H9 (cell line): ENCODE results near the gene FUT9. TPM values are rescaled to one million over a fixed set of nuclear protein-coding genes. Genes with fewer than 3 reads are reported as not detected.

Experiments used
- DNase-seq: peaks from one replicate; pipeline ENCODE4 v3.0.0-alpha.2; 2017
- H2AFZ ChIP-seq: one replicate; pipeline ENCODE4 v1.6.1; 2013; ENCODE audit warnings: mild to moderate bottlenecking, low read length, control low read depth, moderate library complexity
- H2AK5ac ChIP-seq: 2 replicates; pipeline ENCODE4 v1.6.1; 2013; ENCODE audit warnings: low read length, control low read depth, mixed read lengths; ENCODE audit not compliant: insufficient read length
- H2BK120ac ChIP-seq: one replicate; pipeline ENCODE4 v1.6.1; 2013; ENCODE audit warnings: low read depth, mild to moderate bottlenecking, low read length, control low read depth, inconsistent platforms; ENCODE audit not compliant: poor library complexity, severe bottlenecking
- H2BK12ac ChIP-seq: 2 replicates; pipeline ENCODE4 v1.6.1; 2013; ENCODE audit warnings: low read length, control low read depth, mixed read lengths, low read depth; ENCODE audit not compliant: insufficient read length
- H2BK15ac ChIP-seq: 2 replicates; pipeline ENCODE4 v1.6.1; 2013; ENCODE audit warnings: low read depth, low read length, control low read depth
- H2BK20ac ChIP-seq: one replicate; pipeline ENCODE4 v1.6.1; 2013; ENCODE audit warnings: low read depth, mild to moderate bottlenecking, low read length, control low read depth, inconsistent platforms; ENCODE audit not compliant: poor library complexity, severe bottlenecking
- H2BK5ac ChIP-seq: 2 replicates; pipeline ENCODE4 v1.6.1; 2013; ENCODE audit warnings: low read length, control low read depth, mixed read lengths; ENCODE audit not compliant: insufficient read length
- H3K14ac ChIP-seq: 2 replicates; pipeline ENCODE4 v1.6.1; 2013; ENCODE audit warnings: low read length, control low read depth; ENCODE audit not compliant: insufficient read depth
- H3K18ac ChIP-seq: 2 replicates; pipeline ENCODE4 v1.6.1; 2013; ENCODE audit warnings: low read depth, mild to moderate bottlenecking, mixed read lengths, low read length, control low read depth; ENCODE audit not compliant: insufficient read length
- H3K23ac ChIP-seq: 2 replicates; pipeline ENCODE4 v1.6.1; 2013; ENCODE audit warnings: low read length, control low read depth, mixed read lengths, low read depth; ENCODE audit not compliant: insufficient read length
- H3K23me2 ChIP-seq: 2 replicates; pipeline ENCODE4 v1.6.1; 2013; ENCODE audit warnings: low read depth, mild to moderate bottlenecking, mixed read lengths, low read length, control low read depth; ENCODE audit not compliant: insufficient read length, poor library complexity, severe bottlenecking
- H3K27ac ChIP-seq: 2 replicates; pipeline ENCODE4 v1.5.1; 2013; ENCODE audit warnings: low read length, control low read depth, mixed read lengths, low read depth; ENCODE audit not compliant: insufficient read length
- H3K27me3 ChIP-seq: 2 replicates; pipeline ENCODE4 v1.6.1; 2013; ENCODE audit warnings: low read length, control low read depth, inconsistent platforms; ENCODE audit not compliant: insufficient read depth
- H3K4ac ChIP-seq: 2 replicates; pipeline ENCODE4 v1.6.1; 2013; ENCODE audit warnings: low read depth, mild to moderate bottlenecking, control low read depth, inconsistent platforms, low read length, moderate library complexity
- H3K4me1 ChIP-seq: 2 replicates; pipeline ENCODE4 v1.6.1; 2013; ENCODE audit warnings: low read length, control low read depth, inconsistent platforms; ENCODE audit not compliant: insufficient read depth
- H3K4me2 ChIP-seq: 2 replicates; pipeline ENCODE4 v1.6.1; 2013; ENCODE audit warnings: low read length, control low read depth, mixed read lengths; ENCODE audit not compliant: insufficient read length, insufficient read depth
- H3K56ac ChIP-seq: 2 replicates; pipeline ENCODE4 v1.6.1; 2013; ENCODE audit warnings: low read depth, mild to moderate bottlenecking, mixed read lengths, low read length, control low read depth; ENCODE audit not compliant: insufficient read length
- H3K79me1 ChIP-seq: 2 replicates; pipeline ENCODE4 v1.6.1; 2013; ENCODE audit warnings: low read depth, mild to moderate bottlenecking, moderate library complexity, low read length, control low read depth, inconsistent platforms; ENCODE audit not compliant: insufficient read depth, poor library complexity, severe bottlenecking
- H3K79me2 ChIP-seq: 2 replicates; pipeline ENCODE4 v1.6.1; 2013; ENCODE audit warnings: low read length, control low read depth, inconsistent platforms; ENCODE audit not compliant: insufficient read depth
- H3K9ac ChIP-seq: 2 replicates; pipeline ENCODE4 v1.6.1; 2013; ENCODE audit warnings: low read length, control low read depth, mixed read lengths; ENCODE audit not compliant: insufficient read length; ENCODE audit errors: extremely low read depth
- H3K9me3 ChIP-seq: one replicate; pipeline ENCODE4 v1.6.1; 2013; ENCODE audit warnings: low read depth, low read length, inconsistent platforms; ENCODE audit not compliant: control insufficient read depth
- H3T11ph ChIP-seq: one replicate; pipeline ENCODE4 v1.6.1; 2013; ENCODE audit warnings: mild to moderate bottlenecking, low read length, control low read depth, inconsistent platforms
- H4K20me1 ChIP-seq: one replicate; pipeline ENCODE4 v1.6.1; 2013; ENCODE audit not compliant: control insufficient read depth, insufficient read length, insufficient read depth
- H4K5ac ChIP-seq: 2 replicates; pipeline ENCODE4 v1.6.1; 2013; ENCODE audit warnings: low read depth, mild to moderate bottlenecking, mixed read lengths, low read length, control low read depth; ENCODE audit not compliant: insufficient read length
- H4K8ac ChIP-seq: replicated peaks from 2 replicates; pipeline ENCODE4 v1.6.1; 2013; ENCODE audit warnings: low read length, control low read depth, mixed read lengths, low read depth; ENCODE audit not compliant: insufficient read length
- H4K91ac ChIP-seq: 2 replicates; pipeline ENCODE4 v1.6.1; 2013; ENCODE audit warnings: low read depth, mild to moderate bottlenecking, moderate library complexity, mixed read lengths, low read length, control low read depth; ENCODE audit not compliant: insufficient read length
- H3K27ac Mint-ChIP-seq, 3 experiments: 2 replicates in 2 of 3; 3 replicates in 1 of 3; pipeline ENCODE4 v1.8.0; 2020 to 2021; ENCODE audit warnings: mixed read lengths in 3 of 3, mild to moderate bottlenecking in 1 of 3, moderate library complexity in 1 of 3
- H3K27me3 Mint-ChIP-seq: 2 replicates; pipeline ENCODE4 v1.8.0; 2021; ENCODE audit warnings: low read depth, mild to moderate bottlenecking, moderate library complexity, mixed read lengths
- H3K36me3 Mint-ChIP-seq, 3 experiments: 2 replicates in 2 of 3; 3 replicates in 1 of 3; pipeline ENCODE4 v1.8.0; 2020 to 2021; ENCODE audit warnings: low read depth in 3 of 3, mixed read lengths in 3 of 3; ENCODE audit not compliant: insufficient read depth in 1 of 3
- H3K4me1 Mint-ChIP-seq, 2 experiments: 2 replicates each; pipeline ENCODE4 v1.8.0; 2020; ENCODE audit warnings: mixed read lengths in 2 of 2
- H3K4me3 Mint-ChIP-seq, 2 experiments: 2 replicates in 1 of 2; 3 replicates in 1 of 2; pipeline ENCODE4 v1.8.0; 2020 to 2021; ENCODE audit warnings: mild to moderate bottlenecking in 2 of 2, mixed read lengths in 2 of 2, moderate library complexity in 1 of 2
- H3K9me3 Mint-ChIP-seq, 2 experiments: 2 replicates in 1 of 2; 3 replicates in 1 of 2; pipeline ENCODE4 v1.8.0; 2020; ENCODE audit warnings: mild to moderate bottlenecking in 2 of 2, mixed read lengths in 2 of 2, moderate library complexity in 1 of 2
- WGBS: extraction: QIAGEN DNeasy Blood & Tissue Kit; methylation state at CpG from one replicate; pipeline ENCODE4 v1.1.7; 2013; ENCODE audit warnings: missing lambda C conversion rate, low lambda C conversion rate, mixed read lengths; ENCODE audit not compliant: insufficient read length; ENCODE audit errors: extremely low coverage; 5-methylcytosine and 5-hydroxymethylcytosine counted together
- total RNA-seq: library from RNA; stranded (reverse); gene quantifications from 2 replicates; pipeline ENCODE4 v1.2.1, GENCODE V29; 2021
- TF ChIP-seq, protein P1 (sequence below): fragments of 200-600 bp; sonication (generic); conservative IDR thresholded peaks from 3 replicates; pipeline ENCODE4 v1.8.0; 2021; ENCODE audit warnings: antibody characterized with exemption, mild to moderate bottlenecking

FUT9 gene
- total RNA-seq, 1 experiment from 2014 or later: 1.6 TPM

DNA sequence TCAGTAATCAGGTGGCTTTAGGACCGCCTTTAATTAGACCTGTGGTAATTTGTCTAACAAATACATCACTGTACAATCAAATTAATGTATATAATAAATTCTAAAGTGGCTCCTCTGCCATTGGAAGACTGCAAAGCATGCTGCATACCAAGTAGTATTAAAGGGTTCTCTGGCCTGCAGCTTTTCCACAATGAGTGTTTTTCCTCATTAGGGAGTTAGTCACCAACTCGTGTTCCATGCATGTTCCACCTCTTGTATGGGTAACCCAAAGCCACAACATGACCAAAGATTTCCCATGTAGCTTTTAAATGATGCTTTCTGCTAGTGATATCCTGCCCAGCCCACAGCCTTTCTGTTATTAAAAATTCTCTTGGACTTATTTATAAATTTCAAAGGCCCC is 218.7 kb downstream of the FUT9 start:
- Histone ChIP-seq H3K4me2 (no peak overlapping the region), H2BK12ac (no peak overlapping the region), H4K20me1 (no peaks in the 10 kb centered on the region), H3K23ac (no peak overlapping the region), H3K79me1 (no peaks in the 10 kb centered on the region), H3K27me3 (no peaks in the 10 kb centered on the region), H3K14ac (no peak overlapping the region), H3K9ac (no peak overlapping the region), H3K23me2 (no peaks in the 10 kb centered on the region), H3K9me3 (no peaks in the 10 kb centered on the region), H4K8ac (no peak overlapping the region), H2BK20ac (no peak overlapping the region), H4K5ac (no peak overlapping the region), H3K4me1 (peaks cover 3% of the 10 kb centered on the region; the same call in 1 of the 2 replicates), H3K4ac (no peak overlapping the region), H2AFZ (no peak overlapping the region), H2BK120ac (no peak overlapping the region), H3T11ph (no peak overlapping the region), H3K79me2 (no peaks in the 10 kb centered on the region), H3K27ac (no peak overlapping the region), H2BK5ac (no peak overlapping the region), H2BK15ac (no peak overlapping the region), H2AK5ac (no peak overlapping the region), H4K91ac (no peak overlapping the region), H3K56ac (no peak overlapping the region), H3K18ac (no peak overlapping the region)
- DNase-seq: no peak
- no peaks in the 10 kb centered on the region for H3K27me3 Mint-ChIP-seq
- no peak overlapping the region for H3K4me3 Mint-ChIP-seq
- H3K9me3 Mint-ChIP-seq: no peaks in the 10 kb centered on the region
- H3K36me3 Mint-ChIP-seq: no peaks in the 10 kb centered on the region
- H3K4me1 Mint-ChIP-seq: peaks cover 14 to 19% of the 10 kb centered on the region in 2 experiments
- TF ChIP-seq, protein P1, sequence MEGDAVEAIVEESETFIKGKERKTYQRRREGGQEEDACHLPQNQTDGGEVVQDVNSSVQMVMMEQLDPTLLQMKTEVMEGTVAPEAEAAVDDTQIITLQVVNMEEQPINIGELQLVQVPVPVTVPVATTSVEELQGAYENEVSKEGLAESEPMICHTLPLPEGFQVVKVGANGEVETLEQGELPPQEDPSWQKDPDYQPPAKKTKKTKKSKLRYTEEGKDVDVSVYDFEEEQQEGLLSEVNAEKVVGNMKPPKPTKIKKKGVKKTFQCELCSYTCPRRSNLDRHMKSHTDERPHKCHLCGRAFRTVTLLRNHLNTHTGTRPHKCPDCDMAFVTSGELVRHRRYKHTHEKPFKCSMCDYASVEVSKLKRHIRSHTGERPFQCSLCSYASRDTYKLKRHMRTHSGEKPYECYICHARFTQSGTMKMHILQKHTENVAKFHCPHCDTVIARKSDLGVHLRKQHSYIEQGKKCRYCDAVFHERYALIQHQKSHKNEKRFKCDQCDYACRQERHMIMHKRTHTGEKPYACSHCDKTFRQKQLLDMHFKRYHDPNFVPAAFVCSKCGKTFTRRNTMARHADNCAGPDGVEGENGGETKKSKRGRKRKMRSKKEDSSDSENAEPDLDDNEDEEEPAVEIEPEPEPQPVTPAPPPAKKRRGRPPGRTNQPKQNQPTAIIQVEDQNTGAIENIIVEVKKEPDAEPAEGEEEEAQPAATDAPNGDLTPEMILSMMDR: no peak
- H3K27ac Mint-ChIP-seq: no peak overlapping the region
- WGBS: no CpG with 5 or more reads among the region's 2 CpGs
